ENCODE measurements around the gene PALM2AKAP2.

The PALM2AKAP2 gene

DNA sequence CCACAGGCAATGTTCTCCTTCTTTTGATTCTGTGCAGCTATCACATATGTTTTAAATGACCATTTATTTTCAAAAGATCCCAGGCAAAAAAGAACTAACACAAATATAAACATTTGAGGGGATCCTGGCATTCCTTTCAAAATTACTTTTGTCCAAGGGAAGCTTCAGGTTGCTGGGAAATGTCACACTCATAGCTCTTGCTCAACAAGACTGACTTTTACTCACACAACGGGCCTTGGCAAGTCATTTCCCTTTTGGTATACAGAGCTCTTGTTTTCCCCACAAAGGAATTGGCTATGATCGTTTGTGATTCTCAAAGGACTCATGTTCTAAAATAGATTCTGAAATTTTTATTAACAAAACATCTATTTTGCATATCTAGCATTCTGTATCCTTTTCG, 4.5 kb upstream of the PALM2AKAP2 start:
- DNase-seq, result no peak

DNA sequence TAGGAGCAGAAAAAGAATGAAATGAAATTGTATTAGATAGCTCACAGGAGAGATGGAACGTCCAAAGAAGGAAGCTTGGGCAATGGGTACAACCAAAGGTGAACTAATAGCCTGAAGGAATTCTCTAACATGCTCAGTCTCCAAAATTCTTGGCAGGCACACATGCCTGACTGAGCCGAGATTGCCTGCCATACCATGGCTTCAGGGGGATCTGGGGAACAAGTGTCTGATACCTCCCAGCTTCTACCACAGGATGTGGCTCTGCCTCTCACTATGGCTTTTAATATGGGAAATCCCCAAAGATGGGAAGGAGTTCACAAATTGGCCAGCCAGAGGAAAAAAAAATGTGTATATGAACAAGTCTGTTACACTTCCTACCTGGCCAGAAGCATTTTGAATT, 3.6 kb upstream of the PALM2AKAP2 start:
- no peak for DNase-seq

DNA sequence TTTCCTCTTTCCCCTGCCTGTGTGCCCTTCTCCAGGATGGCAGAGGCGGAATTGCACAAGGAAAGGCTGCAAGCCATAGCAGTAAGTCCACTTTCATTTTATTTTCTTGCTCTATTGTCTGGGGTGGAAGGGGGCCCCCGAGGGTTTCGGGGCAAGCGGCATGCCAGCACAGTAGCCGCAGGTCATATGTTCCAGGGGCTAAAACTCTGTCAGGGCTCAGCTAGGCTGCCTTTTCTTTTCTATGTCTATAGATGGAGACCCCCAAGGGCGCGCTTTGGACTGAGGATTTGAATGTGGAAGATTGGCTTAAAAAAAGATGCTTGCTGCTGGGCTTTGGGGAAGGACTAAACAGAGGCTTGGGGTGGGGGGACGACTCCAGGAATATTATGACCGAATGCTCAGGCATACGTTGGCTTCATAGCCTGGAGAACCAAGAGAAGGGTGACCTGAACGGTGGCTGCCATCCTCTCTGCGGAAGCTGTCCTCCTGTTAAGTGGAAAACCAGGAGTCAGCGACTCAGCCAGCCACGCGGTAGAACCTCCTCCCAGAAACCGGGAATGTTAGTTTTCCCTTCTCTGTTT, 545 bp downstream of the PALM2AKAP2 start:
- DNase-seq, result no peak

DNA sequence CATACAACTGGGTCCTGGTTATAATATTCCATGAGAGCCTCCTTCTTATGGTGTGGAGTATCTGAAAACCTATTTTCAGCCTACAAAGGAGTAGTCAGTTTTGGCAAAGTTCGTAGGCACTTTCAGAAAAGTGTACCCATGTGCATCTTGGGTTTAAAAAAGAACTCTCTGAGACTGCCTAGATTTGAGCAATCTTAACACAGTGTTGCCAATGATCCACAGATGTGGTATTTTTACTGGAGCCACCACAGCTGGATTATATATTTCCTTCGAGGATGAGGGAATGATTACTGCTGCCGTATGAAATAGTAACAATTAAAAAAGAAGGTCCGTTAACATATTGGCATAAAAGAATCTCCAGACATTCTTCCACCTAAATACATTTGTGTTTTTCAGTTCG, 1.1 kb downstream of the PALM2AKAP2 start:
- no peak for DNase-seq

DNA sequence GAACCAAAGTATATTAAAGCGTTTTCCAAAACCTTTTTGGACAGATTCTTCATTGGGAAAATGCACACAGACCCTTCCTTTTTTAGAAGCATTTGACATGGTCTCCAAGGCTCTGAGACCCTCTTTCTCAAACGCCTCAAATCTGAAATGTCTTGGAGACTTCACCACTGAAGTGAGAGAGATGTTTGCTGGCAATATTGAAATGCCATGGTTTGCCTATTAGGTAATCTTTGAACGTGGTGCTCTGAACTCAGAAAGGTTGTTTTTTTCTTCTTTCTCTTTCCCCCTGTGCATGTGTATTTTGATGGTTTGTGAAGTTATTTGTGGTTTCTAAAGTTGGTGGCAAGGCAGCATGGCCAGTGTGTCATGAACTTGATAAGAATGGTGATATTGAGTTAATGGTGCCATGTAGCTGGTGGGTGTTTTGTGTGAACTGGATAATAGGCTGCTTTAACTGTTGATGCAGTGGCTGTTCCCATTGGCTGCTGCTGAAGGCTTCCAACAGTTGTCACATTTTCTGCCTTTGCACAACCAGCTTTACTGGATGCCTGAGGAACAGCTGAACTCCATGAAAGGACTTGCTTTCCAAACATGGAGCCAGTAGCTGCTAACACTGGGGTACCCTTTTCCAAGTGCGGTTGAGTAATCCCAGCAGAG, 1.7 kb downstream of the PALM2AKAP2 start:
- DNase-seq, result no peak

DNA sequence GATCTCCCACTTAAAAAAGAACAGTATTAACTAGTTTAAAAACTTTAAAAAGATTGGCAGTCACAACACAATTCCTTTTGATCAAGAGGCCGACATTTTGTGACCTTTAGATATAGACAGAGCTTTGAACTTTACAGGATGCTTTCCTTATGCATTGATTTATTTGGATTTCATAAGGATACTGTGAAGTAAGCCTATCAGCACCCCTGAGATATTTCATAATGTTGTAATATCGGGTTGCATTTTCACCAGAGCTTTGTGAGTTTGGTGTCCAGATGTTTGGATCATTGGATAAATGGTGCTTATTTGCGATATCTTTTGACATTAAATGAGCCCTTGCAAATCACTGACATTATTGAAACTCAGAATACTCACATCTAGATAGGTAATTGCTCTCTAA, 7.7 kb downstream of the PALM2AKAP2 start:
- no peak for DNase-seq

DNA sequence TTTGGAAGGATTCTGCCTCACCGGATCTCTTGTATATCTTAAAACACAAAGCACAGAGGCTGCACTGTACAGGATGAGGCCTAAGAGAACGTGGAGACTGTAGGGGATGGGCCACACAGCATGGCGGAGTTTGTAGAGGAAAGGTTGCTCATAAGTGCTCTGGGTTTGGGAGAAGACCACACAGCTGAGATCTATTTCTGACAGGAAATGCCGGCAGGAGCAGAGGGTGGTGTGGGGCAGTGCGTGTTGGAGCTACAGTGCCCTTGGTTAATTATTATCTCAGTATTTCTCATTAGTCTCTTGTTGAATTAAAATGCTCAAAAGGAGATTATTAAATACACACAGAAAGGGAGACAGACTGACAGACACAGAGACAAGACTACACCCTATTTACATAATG, 9.6 kb downstream of the PALM2AKAP2 start:
- no peak for DNase-seq

DNA sequence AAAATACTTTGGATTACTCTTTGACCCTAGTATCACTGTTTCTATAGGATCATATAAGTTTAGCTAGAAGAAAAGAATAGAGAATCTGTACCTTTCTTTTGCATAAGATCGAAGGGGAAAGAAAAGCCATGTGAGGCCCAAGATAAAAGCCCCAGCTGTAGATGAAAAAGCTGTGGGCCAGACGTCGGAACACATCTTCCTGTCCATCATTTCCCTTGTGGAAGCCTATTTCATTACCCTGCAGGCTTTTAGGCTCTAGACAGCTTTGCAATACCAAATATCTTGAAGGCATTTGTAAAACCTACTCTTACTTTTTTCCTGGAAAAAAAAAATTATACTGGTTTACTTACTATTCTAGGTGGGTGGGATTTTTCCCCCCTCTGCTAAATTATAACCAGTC, 10.0 kb downstream of the PALM2AKAP2 start:
- no peak for DNase-seq

DNA sequence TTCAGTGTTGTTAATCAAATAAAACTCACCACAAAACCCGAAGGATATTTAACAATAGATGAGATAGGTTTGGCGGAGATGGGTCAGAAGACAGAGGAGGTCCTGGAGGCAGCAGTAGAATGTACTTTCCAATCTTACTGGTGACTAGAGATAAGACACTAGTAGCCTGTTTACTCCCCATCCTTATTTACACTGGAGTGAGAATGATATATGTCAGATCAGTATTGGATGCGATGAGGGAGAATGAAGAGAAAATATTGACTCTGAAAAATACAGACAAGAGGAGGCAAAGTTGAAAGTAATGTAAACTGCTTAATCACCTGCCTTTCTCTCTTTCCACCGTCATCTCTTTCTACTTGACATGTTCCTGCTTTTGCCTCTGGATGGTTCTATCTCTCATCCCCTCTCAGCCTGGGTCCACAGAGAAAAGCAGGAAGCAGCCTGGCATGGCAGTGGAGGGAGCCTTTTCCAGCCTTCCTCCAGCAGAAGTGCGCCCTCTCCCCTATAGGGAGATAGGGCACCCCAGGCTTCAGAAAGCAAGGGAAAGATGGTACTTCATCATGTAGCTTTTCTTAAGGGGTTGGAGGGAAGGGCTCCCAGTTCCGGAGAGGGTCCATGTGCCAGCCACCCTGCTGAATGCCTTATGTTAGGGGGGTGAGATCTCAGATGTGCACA, 11.1 kb downstream of the PALM2AKAP2 start:
- no peak for DNase-seq

DNA sequence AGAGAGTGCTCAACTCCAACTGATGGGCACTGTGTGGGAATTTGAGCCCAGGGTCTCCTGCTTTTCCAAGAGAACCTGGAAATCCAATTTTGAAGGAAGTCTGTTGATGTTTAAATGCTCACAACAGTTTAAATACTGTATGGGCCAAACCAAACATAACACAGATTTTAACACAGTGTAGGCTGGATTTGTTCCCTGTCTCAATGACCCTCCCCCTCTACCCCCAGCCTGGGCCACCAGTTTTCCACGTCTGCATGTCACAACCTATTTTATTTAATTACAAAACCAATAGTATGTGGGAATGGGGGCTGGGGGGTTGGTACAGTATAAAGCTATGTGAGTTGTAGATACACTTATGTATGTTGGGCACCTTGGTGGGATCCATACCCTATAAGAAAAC, 11.7 kb downstream of the PALM2AKAP2 start:
- no peak for DNase-seq

DNA sequence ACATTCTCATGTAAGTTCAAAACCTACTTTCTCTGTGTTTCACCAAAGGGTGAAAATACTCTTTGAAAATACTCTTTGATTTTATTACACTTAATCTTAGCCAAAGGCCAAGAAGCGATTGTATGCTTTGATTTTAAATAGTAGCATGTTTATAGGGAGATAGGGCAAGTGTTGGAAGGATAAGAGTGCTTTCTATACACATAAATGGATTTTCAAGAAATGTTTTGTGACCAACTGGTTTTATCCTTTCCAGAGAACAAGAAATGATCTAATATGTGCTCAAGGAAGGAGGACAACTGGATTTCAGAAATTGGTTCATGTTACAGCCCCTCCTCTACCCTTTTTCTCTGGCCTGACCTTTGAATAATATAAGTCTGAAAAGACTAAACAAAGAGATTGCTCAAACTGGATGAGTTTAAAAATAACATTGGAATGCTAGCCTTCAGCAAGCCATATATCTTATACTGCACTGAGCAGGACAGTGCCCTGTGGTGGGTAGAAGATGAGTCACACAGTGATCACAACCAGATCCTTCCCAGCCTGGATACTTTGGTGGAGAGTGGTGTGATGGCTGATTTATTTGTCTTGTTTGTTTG, 13.1 kb downstream of the PALM2AKAP2 start:
- no peak for DNase-seq

DNA sequence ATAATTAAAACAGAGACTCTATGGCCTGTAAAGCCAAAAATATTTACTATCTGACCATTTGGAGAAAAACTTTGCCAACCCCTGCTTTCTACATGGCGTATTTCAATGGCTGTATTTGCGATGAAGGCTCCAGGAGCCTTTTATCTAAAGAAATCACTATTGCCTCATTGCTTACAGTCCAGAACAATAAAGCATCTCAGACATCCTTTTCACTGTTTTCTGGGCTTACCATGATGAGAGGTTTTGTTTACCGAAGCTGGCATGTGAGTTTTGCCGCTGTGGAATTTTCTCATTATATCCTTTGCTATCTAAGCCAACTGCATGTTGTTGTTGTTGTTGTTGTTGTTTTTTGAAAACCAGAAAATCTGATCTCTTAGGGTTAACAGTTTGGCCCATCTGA, 13.9 kb downstream of the PALM2AKAP2 start:
- no peak for DNase-seq

DNA sequence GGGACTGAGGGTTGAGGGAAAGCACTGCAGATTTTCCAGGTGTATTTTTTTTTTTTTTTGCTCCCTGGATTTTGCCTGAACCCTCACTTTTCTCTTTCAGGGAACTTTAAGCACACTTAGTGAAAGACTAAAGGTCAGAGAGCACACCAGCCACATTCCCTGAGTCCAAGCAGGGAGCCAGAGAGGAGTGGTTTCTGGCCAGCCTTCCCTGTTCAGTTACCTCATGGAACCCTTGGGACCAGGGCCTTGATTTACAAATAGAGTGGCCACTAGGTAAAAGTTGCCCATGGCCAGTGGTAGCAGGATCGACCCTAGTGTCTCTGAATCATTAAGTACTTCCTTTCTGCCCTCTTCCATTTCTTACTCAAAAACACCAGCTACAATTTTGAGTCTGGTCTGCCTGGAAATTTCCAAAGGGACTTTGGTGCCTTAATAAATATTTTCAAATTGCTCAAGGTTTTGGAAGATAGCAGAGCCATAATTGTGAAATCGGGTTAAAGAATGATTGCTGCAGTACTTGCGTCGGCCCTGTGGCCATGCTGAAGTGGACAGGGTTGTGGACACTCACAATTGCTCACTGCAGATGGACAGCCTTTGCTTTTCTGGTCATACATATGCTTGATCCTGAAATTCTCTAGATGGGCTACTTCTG, 14.5 kb downstream of the PALM2AKAP2 start:
- no peak for DNase-seq

DNA sequence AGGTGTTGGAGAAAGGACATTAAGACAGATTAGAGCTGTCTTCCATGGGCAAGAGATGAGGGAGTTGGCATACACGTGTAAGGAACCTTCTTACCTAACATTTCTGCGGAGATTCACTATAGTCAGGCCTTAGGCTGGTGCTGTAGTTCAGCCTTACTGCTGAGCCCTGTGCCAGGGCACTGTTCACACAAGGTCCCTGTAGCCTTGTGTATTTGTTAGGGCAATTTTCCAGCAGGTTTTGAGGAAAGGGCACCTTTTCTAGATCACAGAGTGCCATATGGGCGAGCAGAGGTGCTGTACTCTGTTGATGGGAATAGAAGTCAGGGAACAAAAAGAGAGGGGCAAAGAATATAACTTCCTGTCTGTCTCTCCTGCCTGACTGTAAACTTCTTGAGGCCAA, 15.6 kb downstream of the PALM2AKAP2 start:
- no peak for DNase-seq

DNA sequence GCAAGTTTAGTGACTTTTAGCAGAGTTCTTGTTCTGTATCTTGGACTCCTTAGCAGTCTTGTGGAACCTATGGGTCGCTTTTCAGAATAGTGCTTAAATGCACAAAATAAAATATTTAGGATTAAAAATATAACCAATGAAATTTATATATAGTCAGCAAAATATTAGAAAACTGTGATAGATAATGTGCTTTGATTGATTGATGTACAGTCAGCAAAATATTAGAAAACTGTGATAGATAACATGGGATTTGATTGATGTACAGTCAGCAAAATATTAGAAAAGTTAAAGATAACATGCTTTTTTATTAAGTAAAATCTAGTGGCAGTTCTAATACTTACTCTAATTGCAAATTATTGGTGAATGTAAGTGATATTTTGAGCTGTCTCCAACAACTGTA, 16.1 kb downstream of the PALM2AKAP2 start:
- DNase-seq, result no peak

DNA sequence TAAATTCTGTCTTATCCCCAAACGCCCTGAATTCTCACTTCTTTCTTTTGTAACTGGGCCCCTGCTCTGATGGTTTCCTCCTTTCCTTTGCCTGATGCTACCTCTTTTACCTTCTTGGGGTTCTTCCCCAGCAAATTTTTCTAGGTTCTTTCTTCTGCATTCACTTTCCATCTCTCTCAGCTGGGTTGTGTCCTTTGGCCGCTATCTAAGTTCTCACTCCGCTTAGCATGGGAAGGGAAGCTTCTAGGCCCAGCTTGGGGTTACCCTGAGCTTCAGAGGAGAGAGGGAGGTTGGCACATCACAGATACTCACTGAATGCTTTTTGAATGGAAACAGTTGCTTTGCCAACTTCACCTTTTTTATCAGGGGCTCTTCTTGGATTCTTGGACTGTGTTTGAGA, 17.0 kb downstream of the PALM2AKAP2 start:
- no peak for DNase-seq

DNA sequence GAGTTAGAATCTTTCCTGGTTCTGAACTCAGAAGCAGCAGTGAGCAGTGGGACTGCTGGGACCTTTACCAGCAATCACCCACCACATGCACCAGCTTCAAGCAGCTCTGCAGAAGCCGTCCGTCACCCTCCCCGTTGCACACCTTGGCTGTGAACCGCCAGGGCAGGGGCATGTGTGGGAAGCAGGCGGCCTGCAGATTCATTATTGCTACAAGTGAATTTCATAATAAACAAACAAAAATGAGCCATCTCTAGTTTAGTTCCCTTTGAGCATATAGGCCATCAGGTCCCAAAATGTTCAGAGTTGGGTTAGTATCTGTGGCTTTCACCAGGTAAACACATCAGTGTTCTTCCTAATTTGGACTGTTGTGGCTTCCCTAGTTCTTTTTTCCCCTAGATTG, 17.5 kb downstream of the PALM2AKAP2 start:
- DNase-seq, result no peak

DNA sequence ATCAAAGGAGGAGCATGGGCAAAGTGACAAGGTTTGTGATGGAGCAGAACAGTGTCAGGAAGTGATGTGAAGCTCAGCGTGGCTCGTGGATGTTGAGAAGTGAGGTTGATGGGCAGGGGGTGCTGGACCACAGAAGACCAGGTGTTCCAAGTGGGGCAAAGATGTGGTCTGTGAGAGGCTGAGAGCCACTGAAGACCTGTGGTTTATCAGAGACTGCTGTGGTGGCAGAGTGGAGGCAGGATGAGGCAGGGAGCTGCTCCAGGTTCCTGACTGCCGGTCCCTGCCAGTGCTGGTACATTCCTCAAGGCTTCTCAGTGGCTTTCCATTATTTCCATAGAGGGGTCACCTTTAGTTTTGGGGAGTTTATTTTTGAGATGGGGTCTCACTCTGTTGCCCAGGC, 19.1 kb downstream of the PALM2AKAP2 start:
- DNase-seq, result no peak

DNA sequence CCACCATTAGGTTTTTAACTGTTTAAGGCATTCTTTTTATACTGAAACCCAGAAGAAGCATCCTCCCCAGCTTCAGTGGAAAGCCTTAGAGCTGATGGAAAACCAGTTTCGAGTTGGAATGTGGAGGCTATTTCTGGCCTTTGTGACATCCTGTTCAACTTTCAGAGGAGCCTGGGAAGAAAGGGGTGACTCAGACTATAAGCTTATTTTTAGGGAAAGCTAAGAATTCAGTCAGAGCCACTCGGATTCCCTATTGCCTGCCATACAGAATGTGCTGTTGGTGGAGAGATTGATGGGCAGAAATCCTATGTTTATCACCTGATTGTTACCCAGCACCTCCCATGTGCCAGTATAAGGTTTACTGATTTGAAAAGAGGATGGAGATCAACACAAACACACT, 19.8 kb downstream of the PALM2AKAP2 start:
- DNase-seq, result no peak

DNA sequence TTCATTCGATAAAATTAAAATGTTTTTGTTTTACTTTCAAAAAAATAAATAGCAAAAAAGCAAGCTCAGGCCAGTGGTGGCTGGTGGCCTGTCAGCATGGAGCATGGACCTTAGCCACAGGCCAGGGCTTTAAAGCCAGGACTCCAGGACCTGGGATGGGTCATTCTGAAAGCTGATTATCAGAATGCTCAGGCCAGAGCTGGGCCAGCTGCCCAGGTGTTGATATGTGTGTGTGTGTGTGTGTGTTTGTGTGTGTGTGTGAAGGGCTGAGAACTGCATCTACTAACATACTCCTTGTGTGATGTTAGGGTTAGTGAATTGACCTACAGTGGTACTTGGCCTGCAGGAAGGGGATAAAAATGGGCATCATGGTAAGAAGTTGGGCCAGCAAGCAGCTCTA, 21.5 kb downstream of the PALM2AKAP2 start:
- no peak for DNase-seq

DNA sequence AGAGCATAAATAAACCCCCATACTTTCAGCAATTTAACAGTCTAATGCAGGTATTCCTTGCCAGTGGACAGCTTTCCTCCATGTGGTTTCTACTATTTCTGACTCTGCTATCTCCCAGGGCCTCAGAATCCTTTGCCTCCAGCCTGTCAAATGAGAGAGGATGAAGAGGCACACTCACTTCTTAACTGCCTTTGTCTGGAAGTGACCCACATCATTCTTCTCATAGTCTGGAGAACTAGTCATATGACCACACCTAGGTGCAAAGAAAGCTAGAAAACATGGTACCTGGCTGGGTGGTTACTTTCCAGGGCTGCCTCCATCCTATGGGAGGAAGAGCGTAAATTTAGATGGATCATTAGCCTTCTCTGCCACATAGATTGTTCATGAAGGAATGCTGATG, 22.5 kb downstream of the PALM2AKAP2 start:
- no peak for DNase-seq

DNA sequence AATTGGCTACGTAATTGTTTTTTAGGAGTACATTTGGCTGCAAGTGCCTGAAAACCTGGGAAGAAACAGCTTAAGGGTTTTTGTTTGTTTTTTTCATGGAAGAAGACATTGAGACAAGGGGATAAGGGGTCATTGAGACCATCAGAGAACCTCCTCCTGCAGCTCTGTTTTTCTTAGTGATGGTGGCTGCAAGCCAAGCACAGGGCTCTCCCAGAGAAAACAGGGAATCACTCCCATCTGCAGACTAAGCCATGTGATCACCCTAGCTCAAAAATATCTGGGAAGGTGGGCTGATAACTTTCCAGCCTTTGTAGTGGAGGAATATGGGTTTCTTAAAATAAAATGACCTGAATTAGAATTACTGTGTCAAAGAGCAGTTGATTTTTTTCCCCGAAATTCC, 25.1 kb downstream of the PALM2AKAP2 start:
- DNase-seq, result no peak

DNA sequence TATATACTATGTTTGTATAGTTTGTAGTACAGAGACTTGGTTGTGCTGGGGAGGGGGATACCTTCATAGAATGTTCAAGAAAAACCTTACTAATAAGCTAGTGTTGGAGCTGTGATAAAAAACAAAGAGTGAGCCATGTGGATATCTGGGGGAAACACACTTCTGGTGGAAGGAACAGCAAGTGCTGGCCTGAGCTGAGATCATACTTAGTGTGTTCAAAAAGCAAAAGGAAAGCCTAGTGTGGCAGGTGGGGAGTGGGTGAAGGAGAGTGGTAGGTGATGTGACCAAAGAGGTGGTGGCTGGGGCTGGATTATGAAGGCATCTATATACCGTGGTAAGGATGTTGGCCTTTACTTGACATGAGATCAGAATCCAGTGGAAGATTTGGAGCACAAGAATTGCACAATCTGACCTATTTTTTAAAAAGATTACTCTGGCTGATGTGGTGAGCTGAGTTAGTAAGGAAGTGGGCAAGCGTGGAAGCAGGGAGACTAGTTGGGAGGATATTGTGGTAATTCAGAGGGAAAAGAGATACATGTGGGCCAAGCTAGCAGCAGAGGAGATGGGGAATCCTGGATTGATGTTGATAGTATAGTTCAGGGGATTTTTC, 26.6 kb downstream of the PALM2AKAP2 start:
- no peak for DNase-seq

Measured in CD4-positive, alpha-beta T cell treated with Interleukin-15 for 1 hour (primary cell).